GM21529 (cell line): ENCODE measurements around the gene LGALS3.

Experiments used
- ATAC-seq: cut with Tn5 transposase; IDR thresholded peaks from one replicate; pipeline ENCODE4 v1.9.1; 2021; ENCODE audit not compliant: unreplicated experiment

Gene LGALS3

DNA sequence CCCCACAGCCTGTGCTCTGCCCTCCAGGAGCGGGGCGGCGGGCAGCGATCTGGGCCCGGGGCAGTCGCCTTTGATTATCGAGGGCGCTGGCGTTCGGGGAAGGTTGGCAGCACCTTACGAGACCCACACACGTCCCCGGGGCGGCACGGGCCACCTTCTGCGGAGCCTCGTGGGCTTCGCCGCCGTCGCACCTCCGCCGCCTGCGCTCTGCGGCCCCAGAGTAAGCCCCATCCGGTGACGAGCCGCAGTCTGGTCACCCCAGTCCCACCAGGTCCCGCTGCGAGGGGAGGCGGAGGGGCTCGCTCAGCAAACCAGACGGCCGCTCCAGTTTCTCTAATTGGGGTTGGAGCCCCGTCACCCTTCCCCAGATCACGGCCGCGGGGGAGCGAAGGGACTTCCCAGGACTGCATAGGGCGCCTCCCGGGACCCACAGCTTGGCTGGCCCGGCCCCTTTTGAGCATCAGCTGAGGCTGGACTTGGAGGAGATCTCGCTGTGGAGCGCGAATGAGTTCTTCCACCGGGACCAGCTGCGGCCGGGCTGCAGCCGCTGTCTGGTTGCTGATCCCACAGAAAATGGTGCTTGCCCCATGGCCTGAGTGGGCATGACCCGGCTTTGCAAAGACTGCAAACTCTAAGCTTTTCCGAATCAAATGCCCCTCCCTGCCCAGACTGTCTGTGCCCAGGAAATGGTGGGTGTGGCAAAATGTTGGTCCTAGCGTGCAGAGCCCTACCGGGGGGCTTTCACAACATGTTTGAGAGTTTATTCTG, 560 bp downstream of the LGALS3 start:
- ATAC-seq, result peak; percentile 60

DNA sequence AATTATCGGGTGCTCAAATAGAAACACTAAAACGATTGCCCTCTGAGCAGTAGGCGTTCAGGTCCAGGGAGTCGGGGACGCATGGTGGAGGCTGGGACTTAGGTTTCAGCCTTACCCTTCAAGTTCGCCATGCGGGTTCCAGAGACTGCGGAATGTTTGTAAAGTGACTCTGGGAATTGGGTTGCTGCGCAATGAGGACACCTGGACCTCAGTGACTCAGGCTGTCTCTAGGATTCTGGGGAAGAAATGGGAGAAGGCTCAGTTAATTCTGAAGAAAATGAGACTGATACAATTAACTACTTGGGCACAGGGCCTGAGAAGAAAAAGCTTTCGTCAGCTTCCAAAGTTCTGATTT, 1.1 kb downstream of the LGALS3 start:
- ATAC-seq, result no peak

DNA sequence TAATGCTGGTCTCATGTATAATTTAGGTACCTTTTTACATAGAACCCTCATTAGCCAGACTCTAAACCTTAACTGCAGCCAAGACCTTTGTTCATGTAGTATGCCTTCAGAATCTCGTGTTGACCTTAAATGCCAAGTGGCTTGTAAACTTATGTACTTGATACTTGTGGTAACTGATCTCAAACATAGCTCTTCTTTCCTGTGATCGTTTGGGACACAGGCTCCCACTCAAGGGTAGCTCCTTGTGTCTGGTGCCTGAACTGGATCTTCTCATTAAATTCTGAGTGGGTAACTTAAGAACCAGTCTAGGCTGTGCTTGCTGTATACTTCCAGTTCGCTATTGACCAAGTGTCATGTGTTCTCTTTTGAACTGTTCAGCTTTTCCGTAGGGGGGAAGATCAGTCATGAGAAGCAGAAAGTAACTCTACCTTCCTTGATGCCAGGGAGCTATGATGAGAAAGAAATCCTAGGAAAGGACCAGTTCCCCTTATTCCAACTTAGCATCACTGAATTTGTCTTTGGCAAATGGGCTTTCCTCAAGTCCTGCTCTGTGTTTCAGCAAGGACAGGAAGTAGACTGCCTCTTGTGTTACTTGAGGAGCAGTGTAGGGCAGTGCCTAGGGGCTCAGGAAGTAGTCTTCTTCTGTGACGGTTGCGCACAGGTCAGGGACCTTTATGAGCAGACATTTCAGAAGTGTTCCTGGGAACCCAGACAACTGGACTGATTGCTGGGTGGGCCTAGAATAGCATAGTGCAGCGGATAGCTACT, 2.5 kb downstream of the LGALS3 start:
- ATAC-seq, result no peak

DNA sequence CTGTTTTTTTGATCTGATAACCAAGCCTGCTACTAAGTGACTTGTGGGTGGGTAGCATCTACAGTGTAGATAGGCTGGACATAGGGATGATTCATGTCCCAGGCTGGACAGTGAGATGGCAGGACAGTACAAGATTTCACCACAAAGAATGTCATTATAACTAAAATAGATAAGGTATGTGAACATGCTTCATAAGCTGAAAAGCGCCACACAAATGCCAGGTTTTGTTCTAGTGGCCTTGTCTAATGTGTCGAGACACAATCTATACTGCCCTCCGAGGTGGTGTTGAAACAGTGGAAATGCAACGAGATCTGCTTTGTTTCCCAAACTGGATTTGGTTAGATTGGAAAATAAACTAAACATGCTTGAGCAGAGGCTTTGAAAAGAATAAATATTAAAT, 4.4 kb downstream of the LGALS3 start:
- no peak for ATAC-seq

DNA sequence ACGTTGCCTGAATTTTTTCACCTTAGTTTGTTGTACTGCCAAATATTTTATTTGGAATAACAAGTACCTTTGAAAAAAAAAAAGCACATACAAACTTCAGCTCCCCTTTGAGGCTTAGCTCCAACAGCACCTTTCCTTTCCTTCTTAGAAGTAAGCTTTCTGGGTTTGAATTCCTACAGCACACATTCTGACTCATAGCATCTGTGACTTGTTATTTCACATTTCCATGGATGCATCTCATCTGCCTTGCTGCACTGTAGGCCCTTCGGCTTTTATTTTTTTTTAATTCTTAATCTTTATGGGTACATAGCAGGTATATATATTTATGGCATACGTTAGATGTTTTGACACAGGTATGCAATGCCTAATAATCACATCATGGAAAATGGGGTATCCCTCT, 7.2 kb downstream of the LGALS3 start:
- no peak for ATAC-seq

GRCh38 chr14:55136885-55137786, 8.1 kb downstream of the LGALS3 start:
- ATAC-seq, result no peak

- ATAC-seq, result no peak
These were observed 9.0 kb downstream of the LGALS3 start for GRCh38 chr14:55138091-55138490.

GRCh38 chr14:55139141-55139540, 10.1 kb downstream of the LGALS3 start:
- ATAC-seq, result no peak

GRCh38 chr14:55139696-55140509, 10.9 kb downstream of the LGALS3 start:
- no peak for ATAC-seq

GRCh38 chr14:55141825-55142224, 12.8 kb downstream of the LGALS3 start:
- ATAC-seq, result no peak

- ATAC-seq, result no peak
These were observed 13.4 kb downstream of the LGALS3 start for GRCh38 chr14:55142466-55142865.

DNA sequence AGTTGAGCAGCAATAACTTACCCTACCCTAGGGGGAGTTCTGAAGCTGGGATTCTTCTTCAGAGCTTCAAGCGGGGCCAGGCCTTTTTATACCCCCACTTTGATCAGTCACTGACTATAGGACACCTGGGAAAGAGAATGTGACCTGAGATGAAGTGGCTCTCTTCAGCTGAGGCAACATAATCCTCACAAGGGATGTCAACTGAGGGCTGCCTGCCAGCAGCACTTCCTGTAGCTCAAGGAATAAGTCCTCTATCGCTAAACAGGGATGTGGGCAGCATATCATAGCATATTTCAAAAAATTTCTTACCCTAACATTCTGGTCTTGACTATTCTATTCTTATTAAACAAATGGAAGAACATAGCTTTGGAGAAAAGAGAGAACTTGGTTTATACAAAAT, 17.4 kb downstream of the LGALS3 start:
- no peak for ATAC-seq

GRCh38 chr14:55151601-55152000, 22.5 kb downstream of the LGALS3 start:
- ATAC-seq, result no peak

- ATAC-seq, result no peak
These were observed 23.2 kb downstream of the LGALS3 start for GRCh38 chr14:55152052-55152753.

DNA sequence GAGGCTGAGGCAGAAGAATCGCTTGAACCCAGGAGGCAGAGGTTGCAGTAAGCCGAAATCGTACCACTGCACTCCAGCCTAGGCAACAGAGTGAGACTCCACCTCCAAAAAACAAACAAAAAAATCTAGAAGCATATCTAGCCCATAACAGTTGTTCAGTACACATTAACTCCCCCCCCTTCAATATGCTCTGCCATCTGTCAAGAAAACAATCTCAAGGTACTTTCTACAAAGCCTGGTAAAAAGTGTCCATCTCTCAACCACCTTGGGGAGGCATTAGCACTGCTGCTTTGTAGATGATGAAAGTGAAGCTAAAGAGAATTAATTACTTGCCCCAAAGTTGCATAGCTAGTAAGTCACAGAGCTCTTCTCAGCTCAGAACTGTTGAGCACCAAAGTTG, 24.9 kb downstream of the LGALS3 start:
- ATAC-seq, result no peak

DNA sequence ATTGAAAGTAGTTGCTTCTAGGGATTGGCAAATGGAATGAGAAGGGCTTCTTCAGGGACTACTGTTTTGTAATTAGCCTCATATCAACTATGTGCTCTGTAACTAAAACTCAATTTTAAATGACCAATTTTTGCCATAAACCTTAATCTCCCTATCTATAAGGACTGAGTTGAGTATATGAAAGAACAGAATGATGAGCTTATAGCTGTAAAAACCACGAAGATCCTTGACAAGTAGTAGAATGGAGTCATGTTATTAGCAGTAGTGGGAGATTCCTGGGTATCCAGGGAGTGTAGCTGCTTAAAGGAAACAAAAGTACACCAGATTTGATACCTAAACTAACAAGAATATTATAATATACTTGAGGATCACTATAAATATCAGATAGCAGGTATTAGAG, 28.0 kb downstream of the LGALS3 start:
- no peak for ATAC-seq

DNA sequence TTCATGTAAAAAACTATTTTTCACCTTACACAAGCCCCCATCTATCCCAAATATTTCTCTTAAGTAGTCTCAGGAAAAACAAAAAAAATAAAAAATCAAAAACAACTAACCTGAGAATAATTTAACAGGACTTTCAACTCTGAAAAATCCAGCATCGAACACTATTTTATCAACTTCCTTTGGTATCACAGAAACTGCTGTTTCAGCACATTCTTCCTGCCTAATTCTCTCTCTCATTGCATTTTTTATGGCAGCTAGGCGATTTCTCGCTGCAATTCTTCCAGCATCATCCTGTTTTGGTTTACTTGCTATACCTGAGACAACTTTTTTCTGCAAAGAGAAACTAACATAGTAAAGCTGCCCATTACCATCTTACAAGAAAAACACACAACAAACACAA, 29.4 kb downstream of the LGALS3 start:
- no peak for ATAC-seq

- ATAC-seq, result no peak
These were observed 31.9 kb downstream of the LGALS3 start for GRCh38 chr14:55160989-55161388.

DNA sequence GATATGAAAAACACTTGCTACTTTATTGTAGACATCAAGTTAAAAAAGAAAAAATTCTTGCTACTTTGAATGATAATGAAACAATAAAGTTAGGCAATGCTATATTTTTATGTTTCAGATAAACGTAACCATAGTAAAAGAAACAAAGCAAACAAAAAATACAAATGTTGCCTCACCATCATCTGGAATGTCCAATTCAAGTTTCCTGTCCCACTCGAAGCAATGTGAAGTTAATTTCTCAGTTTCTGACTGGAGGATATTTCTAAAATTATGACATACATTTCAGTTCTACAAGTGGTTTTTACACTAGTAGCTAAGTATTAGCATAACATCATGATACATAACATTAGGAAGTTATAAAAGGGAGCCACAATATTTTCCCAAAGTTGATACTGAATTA, 41.5 kb downstream of the LGALS3 start:
- ATAC-seq, result no peak

DNA sequence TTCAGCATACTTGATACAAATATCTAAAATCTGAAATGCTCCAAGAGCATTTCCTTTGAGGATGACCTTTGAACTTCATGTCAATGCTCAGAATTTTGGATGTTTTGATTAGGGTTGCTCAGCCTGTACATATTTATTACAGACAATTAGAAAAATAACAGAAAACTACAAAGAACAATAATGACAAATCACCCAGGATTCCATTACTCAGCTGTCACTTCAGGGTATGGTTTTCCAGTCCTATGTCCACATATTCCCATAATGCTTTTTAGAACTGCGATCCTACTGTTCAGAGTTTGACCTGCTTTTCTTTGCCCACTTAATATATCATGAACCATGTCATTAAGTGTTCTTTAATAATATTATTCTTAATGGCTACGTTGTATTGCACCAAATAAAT, 51.0 kb downstream of the LGALS3 start:
- no peak for ATAC-seq
